GM19025 (cell line): ENCODE measurements around the gene DPP9.

Experiments
- ATAC-seq: cut with Tn5 transposase; IDR thresholded peaks from one replicate; pipeline ENCODE4 v1.9.1; 2021; ENCODE audit warnings: mild to moderate bottlenecking, low read depth, moderate library complexity; ENCODE audit not compliant: unreplicated experiment

The DPP9 gene

DNA sequence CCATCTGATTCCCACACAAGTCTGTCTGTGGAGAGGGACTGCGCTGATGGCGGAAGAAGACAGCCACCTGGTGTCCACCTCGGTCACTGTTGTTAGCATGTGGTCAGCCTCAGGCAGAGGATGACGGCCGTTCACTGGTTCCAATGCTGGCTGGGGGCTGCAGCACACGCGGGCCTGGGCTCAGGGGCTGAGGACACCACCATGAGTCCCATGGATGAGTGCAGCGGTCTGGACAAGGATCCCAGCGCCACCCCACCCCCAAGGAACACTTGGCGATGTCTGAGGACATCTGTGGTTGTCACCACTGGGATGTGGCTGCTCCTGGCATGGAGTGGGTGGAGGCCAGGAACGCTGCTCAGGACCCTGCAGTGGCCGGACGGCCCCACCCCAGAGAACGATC lies 10.9 kb downstream of the DPP9 start:
- ATAC-seq: no peak

DNA sequence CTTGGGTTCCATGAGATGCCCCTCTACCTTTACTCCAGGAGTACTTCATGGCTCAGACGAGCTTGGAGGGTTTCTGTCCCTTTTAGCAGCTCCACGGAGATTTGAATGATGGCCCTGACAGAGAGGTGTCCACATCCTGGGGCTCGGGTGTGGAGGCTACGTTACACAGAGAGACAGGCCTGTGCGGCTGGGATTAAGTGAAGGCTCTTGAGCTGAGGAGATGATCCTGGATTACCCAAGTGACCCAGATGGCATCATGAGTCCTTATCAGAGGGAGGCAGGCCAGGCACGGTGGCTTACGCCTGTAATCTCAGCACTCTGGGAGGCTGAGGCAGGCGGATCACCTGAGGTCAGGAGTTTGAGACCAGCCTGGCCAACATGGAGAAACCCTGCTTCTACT lies 12.4 kb downstream of the DPP9 start:
- ATAC-seq: no peak

DNA sequence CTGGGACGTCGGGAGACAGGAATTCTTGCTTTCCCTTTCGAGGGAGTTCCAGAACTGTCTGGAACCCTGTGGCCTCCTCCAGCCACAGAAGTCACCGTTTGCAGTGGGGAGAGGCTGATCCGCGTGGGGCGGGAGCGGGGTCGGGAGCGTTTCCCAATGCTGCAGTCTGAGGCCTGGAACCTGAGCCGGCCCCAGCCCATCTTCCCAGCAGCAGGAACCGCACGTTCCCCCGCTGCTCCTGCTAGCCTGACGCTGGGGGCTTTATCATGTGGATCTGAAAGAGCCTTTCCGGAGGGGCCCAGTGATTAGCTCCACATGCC lies 13.4 kb downstream of the DPP9 start:
- no peak for ATAC-seq

DNA sequence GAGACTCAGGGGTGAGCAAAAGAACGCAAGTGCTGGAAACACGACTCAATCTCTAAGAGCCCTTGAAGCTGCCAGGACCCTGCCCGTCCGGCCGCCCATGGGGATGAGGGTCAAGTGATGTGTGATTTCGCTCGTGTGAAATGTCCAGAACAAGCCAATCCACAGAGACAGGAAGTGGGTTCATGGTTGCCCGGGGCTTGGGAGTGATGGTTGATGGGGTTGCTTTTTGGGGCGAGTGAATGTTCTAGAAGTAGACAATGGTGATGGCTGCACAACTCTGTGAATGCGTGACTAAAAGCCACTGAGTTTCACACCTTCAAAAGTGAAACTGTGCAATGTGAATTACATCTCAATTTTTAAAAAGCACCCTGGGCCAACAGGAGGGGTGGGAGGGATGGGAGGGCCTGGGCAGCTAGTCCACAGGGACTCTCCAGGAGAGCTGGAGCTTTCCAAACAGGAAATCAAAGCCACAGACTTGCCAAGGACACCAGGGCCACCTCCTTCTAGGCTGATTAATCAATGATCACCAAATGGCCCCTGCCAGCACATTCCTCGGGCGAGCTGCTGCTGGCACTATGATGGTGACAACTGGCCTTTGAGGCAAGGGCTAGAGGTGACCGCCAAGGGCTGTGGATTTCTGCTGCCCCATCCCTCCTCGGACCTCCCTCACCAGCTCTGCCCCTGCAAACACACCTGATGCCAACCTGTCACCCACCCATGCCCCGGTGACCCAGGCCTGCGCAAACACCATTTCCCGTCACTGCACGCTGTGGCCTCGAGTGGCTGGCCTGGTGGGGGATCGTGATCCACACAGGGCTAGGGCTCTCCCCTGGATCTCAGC lies 14.0 kb downstream of the DPP9 start:
- no peak for ATAC-seq

DNA sequence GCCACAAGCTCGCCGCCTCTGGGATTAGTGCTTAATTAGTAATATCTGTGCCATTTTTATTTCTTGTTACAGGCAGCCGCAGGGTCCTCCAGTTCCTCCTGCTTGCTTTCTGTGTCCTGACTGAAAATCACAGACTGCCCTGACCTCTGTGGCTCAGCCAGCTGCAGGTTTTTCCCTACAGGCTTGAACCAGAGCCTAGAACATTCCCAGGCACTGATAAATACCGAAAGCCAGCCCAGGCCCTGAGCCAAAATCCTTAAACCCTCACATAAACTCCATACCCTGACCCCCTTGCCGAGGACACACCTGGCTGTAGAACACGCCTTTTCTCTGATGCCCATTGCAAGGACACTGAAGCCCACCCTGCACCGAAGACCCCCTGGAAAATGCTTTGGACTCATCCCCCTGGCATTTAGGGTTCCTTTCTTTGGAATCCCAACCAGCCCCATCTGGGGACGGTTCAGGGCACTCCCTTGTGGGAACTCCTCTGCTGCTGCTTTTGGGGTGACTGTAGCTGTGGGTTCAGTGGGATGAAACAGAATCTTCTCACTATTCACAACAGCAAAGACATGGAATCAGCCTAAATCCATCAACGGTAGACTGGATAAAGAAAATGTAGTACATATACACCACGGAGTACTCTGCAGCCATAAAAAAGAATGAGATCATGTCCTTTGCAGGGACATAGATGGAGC lies 15.5 kb downstream of the DPP9 start:
- no peak for ATAC-seq

DNA sequence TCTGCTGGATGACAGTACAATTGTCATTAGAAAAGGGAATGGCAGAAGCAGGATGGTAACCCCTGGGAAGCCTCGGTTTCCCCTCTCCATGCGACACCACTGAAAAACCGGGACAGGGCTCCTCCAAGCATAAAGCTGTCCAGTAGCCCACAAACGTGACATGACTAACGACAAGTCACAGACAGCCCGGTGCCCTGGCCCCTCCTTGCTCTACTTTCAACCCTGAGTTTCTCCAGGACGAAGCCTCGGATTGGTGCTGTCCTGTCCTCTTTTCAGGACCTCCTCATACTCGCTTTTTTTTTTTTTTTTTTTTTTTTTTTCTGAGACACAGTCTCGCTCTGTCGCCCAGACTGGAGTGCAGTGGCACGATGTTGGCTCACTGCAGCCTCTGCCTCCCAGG lies 16.3 kb downstream of the DPP9 start:
- no peak for ATAC-seq

DNA sequence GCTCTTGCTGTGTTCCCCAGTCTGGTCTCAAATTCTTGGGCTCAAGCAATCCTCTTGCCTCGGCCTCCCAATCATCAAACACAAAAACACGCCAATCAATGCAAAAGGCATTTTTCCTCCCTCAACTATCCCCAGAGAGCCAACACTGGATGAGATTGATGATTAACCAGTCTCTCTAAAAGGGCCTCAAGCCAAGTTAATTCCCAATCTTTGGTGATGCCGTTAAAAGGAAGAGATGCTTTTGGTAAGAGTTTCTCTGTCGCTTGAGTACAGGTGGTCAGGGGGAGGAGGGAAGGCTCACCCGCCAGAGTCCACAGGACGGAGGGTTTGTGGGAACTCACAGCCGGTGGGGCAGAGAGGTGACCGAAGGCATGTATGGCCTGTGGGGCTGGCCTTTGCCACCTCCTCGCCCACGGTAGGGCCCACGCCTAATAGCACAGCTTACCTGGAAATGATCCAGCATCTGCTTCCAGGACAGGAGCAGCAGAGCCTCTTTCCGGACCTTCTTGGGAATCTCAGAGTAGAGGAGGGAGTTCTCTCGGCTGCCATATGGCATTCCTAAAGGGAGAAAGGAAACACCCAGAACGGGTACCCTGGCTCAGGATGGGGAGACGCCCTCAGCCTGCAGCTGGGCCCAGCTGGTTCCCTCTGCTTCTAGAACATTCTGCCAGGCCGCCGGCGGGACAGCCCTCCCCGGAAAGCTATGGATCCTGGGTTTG lies 18.1 kb downstream of the DPP9 start:
- no peak for ATAC-seq

DNA sequence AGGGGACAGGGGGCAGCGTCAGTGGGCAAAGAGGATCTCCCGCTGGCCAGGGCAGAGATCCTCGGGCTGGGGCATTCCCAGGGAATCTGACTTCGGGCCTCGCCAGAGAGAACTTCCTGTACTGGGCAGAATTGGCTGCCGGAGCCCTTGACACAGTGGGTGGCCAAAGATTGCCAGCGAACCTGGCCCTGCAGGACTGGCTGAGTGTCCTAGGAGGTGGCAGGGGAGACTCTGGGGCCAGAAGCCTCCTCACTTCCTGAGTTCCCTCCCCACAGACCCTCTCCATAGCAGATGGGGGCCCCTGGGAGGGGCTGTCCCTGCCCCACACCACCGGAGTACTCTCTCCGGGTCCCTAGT lies 19.3 kb downstream of the DPP9 start:
- ATAC-seq: no peak

DNA sequence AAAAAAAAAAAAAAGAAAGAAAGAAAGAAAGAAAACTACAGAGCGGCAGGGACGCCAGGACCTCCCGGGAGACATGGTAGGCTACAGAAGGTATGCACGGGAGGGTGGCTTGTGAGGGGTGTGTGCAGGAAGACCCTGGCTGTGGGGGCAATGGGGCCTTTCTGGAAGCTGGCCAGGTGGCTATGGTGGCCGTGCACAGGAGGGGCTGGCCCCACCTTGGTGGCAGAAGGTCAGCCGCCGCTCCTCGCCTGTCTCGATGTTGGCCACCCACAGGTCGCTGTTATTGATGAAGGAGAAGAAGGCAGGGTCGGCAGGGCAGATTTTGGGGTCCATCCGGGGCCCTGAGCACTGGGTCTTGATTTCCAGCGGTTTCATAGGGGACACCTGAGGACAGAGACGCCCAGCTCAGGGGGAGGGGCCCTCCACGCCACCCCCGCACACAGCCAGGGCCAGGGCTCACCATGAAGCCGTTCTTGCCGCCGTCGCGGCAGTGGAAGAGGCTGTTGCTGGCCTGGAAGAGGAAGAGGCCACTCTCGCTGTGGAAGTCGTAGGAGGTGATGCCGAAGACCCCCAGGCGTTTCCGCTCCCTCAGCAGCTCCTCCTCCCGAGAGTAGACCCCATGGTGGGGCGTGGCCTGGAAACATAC lies 19.8 kb downstream of the DPP9 start:
- ATAC-seq: no peak

DNA sequence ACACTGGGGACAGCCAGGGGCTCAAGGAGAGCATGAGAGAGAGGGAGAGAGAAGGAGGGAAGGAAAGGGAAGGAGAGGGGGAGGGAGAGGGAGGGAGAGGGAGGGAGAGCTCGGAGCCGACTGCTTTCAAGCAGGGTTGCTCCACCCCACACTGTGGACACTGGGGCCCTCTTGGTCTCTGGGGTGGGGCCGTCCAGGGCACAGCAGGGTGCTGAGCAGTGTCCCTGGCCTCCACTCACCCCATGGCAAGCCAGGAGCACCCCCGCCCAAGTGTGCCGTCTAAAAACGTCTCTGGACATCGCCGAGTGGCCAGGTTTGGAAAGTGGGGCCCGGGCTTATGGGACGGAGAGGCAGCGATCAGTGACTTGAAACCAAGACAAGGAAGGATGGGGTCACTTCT lies 20.9 kb downstream of the DPP9 start:
- no peak for ATAC-seq

DNA sequence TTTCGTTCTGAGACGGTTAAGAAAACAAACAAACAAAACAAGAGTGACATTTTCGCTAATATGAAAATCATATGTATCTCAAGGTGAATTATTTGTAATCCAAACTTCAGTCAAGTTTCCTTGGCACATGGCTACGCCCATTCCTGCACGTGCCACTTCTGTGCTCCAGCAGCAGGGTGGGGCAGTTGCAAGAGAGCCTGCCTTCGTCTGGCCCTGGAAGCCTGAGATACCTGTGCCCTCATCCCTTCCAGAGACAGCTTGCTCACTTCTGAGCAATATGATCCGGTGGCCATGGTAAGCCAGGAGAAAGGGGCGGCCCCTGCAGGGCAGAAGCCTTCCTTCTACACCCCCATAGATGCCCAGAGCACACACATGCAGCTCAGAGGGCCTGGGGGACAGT lies 22.1 kb downstream of the DPP9 start:
- ATAC-seq: no peak

DNA sequence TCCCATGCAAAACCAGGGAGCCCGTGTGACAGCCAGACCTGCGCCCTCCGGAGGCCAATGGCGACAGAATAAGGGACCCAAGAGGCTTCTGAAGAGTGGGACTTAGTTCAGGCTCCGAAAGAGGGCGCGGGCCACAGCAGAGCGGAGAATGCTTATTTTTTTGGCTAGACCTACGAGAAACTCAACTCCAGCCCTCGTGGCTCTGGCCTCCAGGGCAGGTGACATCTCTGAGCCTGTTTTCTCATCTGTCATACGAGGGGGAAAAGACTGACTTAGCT lies 23.0 kb downstream of the DPP9 start:
- no peak for ATAC-seq

DNA sequence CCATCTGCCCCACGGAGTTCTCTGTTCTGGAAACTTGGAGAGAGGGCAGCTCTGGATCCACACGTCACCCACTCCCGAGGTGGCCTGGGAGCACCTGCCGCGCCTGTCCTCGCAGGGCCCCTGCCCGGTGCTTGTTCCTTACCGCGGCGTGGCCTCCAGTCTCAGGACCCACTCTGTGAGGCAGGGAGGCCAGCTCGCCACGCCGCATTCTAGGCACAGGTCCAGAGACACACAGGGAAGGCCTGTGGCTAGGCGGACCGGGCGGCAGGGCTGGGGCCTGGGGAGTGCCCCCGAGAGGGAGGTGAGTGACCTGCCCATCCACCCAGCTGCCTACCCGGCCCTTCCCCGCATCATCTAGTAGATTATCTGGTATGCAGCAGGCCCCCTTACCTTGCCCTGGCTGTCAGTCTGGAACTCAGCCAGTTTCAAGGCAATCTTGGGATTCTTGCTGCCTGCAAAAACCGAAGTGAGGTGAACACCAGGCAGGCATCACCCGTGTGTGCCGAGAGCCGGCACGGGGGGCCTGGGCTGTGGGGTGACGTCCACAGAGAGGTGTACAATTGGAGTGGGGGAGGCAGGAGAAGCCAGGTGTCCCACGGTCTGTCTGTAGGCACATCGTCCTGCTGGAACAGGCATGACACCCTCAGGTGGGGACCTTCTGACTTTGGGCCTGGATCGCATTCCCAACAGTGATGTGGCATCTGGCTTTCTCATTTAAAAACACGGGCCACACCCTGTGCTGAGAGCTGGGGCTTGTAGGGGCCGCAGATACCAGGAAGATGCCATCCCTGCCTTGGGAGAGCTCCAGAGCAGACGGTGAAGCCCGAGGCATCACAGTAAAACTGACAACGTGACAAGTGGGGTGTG lies 23.6 kb downstream of the DPP9 start:
- ATAC-seq: no peak

DNA sequence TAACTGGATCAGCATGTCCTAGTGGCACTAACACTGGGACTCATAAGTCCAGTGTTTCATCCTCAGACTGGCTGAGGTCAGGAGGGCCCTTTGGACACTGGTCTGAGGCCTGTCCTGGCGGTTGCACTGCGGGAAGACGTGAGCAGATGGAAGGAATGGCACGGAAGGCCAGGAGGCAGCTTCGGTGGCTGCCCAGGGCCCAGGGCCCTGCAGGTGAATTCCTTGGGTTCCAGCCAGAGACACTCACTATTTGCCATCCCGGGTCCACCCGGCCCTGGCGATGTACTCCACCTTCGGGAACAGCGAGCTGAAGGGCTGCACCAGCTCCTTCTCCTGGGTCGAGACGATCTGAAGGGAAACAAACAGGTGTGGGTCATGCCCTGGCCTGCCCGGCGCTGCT lies 26.3 kb downstream of the DPP9 start:
- no peak for ATAC-seq

DNA sequence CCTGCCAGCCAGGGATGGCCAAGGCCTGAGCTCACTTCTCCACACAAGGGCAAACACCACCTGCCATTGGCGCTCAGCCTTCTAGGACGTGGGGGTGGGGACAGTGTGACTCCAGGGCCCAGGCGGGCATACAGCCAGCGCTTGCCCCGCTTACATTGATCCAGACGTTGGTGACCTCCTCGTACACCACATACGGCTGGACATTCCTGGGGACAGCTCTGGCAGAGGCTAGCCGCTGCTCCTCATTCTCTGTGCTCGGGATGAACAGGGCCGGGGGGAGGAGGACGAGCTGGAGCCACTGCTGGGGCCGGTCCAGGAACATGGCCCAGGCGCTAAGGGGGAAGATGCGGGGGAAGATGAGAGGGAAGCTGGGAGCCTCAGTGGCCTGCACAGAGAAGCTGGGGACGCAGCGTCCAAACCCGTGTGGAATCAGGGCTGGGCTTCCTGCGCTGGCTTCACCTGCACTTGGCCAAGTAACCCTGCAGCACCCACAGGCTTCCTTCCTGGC lies 28.4 kb downstream of the DPP9 start:
- no peak for ATAC-seq

DNA sequence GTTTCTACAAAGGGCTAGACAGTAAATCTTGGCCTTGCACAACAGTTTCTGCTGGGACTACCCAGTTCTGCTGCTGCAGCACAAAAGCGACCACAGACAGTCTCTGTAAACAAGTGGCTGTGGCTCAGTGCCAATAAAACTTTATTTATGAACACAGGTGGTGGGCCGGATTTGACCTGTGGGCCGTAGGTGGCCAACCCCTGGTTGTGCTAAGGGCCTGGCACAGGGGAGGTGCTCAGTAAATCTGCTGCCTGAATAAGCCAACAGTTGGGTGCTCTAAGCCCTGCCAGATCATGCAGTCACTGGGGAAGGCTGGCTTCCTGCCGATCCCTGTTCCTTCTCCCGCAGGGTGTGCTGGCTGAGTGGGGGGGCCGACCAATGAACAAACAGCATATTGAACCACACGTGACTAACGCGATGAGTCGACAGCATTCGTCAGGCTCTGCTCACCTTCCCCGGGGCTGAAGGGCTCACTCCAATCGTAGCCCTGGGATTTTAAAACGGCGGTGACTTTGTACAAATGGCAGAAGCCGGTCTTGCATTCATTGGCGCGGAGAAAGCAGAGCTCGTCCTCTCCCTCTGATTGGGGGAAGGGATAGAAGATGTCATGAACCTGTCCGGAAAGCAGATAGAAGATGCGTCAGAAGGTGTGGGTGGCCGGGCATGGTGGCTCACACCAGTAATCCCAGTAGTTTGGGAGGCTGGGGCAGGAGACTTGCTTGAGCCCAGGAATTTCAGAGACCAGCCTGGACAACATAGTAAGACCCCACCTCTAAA lies 29.2 kb downstream of the DPP9 start:
- no peak for ATAC-seq

DNA sequence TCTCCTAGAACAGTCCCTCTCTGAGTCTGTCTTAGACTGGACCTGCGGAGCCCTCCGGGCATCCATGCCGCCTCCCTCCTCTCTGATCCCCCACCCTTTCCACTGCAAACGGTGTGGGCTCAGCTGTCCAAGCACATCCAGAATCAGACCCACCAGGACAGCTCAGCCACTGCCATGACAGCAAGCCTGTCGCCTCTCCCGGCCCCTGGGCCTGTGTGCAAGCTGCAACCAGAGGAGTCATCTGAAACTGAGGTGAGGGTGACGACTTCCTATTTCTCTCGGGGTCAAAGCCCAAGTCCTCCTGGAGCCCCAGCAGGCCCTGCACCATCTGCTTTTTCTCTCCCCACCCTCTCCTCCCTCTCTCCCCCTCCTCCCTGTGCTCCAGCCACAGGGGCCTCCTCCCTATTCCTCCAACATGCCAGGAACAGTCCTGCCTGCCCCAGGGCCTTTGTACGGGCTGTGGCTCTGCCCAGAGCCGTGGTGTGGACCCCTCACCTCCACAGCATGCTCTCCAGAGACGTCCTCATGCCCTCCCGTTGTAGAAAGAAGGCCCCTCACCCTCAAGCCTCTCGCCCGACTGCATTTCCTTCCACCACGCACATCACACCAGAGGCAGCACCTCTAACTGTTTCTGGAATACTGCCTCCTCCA lies 30.0 kb downstream of the DPP9 start:
- no peak for ATAC-seq

DNA sequence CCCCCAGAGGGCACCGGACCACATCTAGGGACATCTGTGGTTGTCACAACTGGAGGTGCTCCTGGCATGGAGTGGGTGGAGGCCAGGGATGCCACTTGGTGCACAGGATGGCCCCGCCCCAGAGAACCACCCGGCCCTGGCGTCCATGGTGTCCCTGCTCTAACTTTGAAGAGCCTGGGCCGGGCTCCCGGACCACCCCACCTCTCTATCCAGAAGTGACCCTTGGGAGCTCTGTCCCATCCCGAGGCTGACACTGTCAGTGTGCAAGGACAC lies 30.6 kb downstream of the DPP9 start:
- ATAC-seq: no peak

DNA sequence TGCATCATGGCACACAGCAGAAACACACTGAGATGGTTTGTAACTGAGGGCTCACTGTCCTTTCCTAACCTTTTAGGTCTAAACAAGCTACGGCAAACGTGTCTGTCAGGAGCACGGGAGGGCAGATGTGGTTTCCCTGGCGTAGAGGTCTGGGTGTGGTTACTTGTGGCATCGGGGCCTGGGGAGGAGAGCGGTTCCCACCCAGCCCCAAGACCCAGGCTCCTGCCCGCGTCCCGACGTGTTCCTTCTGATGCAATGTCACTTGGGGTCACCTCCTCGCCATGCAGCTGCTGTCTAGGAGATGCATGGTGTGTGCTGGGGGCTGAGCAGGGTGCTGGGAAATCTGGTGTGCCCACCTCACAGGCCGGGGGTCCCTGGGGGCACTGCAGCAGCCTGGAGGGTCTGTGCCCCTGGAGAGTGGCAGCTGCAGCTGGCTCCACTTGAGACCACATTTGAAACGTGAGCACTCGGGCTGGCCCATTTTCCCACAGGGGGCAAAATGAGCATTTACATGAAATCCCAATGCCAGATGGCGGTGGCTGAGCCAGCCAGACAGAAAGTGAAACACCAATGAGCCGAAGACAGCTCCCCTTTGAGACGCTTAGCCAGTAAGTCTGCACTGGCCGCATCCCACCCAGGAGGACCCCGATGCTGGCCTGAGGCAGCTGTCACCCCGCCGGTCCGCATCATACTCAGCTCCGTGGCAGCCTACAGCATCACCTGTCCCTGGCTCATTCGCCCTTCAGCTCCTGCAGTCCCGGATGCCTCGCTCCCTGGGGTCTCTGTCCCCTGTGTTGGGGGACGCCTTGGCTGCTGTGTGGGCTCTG lies 31.2 kb downstream of the DPP9 start:
- no peak for ATAC-seq
